Activated naive CD4-positive, alpha-beta T cell treated with anti-CD3 and anti-CD28 coated beads, Interleukin-2, amount 10 ng/mL, durations not matched to agents 7 days and 5 days (primary cell): Measurements from ENCODE around the gene QKI.
"Not testable (repeated sequence)": the region's sequence is repeated elsewhere in the genome, so short reads cannot be mapped to it uniquely, and the experiment has no call there.

Source experiments
- CTCF ChIA-PET: fragments of 350-600 bp; sonication (Branson Sonifier 250); formaldehyde crosslinking; loops from one replicate; lab custom pipeline; 2021; ENCODE audit warnings: antibody characterized with exemption; lab: Charles Lee
- DNase-seq: peaks from one replicate; pipeline ENCODE4 v3.0.0-alpha.2; 2020
- H3K27ac Mint-ChIP-seq: one replicate; pipeline ENCODE4 v1.8.0; 2021; ENCODE audit warnings: mild to moderate bottlenecking, moderate library complexity, mixed read lengths
- H3K27me3 Mint-ChIP-seq: one replicate; pipeline ENCODE4 v1.8.0; 2021; ENCODE audit warnings: mild to moderate bottlenecking, mixed read lengths
- H3K36me3 Mint-ChIP-seq: one replicate; pipeline ENCODE4 v1.8.0; 2021; ENCODE audit warnings: mixed read lengths
- H3K4me1 Mint-ChIP-seq: one replicate; pipeline ENCODE4 v1.8.0; 2021; ENCODE audit warnings: mixed read lengths
- H3K4me3 Mint-ChIP-seq: one replicate; pipeline ENCODE4 v1.8.0; 2021; ENCODE audit warnings: mild to moderate bottlenecking, moderate library complexity, mixed read lengths
- H3K9me3 Mint-ChIP-seq: one replicate; pipeline ENCODE4 v1.8.0; 2021; ENCODE audit warnings: mixed read lengths

QKI gene

GRCh38 chr6:163383912-163384311 lies 30.6 kb upstream of the QKI start:
- CTCF ChIA-PET: interaction anchor here (0.8 kb wide), 1 partner anchor 171 kb away, joined by 3 read pairs; no protein-coding TSS in a partner anchor
- H3K36me3 Mint-ChIP-seq: no peaks in the 10 kb centered on the region
- H3K27ac Mint-ChIP-seq: no peak overlapping the region
- H3K27me3 Mint-ChIP-seq: peaks cover 5% of the 10 kb centered on the region
- no peaks in the 10 kb centered on the region for H3K9me3 Mint-ChIP-seq
- no peak overlapping the region for H3K4me3 Mint-ChIP-seq
- no peaks in the 10 kb centered on the region for H3K4me1 Mint-ChIP-seq
- no peak for DNase-seq

GRCh38 chr6:163384510-163384909 lies 30.0 kb upstream of the QKI start:
- Mint-ChIP-seq H3K4me3 (no peak overlapping the region), H3K36me3 (no peaks in the 10 kb centered on the region), H3K9me3 (no peaks in the 10 kb centered on the region), H3K27ac (no peak overlapping the region), H3K27me3 (peaks cover 7% of the 10 kb centered on the region), H3K4me1 (no peaks in the 10 kb centered on the region)
- DNase-seq: no peak
- CTCF ChIA-PET: no interaction called here

DNA sequence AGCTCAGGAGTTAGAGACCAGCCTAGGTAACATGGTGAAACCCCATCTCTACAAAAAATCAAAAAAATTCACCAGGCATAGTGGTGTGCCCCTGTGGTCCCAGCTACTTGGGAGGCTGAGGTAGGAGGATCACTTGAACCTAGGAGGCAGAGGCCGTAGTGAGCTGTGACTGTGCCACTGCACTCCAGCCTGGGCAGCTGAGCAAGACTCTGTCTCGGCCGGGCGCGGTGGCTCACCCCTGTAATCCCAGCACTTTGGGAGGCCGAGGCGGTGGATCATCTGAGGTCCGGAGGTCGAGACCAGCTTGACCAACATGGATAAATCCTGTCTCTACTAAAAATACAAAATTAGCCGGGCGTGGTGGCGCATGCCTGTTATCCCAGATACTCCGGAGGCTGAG lies 29.0 kb upstream of the QKI start:
- H3K4me1 Mint-ChIP-seq, CTCF ChIA-PET, DNase-seq, H3K9me3 Mint-ChIP-seq, H3K36me3 Mint-ChIP-seq, H3K4me3 Mint-ChIP-seq, H3K27ac Mint-ChIP-seq, H3K27me3 Mint-ChIP-seq: not testable (repeated sequence)

GRCh38 chr6:163386329-163386908 lies 28.1 kb upstream of the QKI start:
- CTCF ChIA-PET: no interaction called here
- DNase-seq: no peak
- H3K36me3 Mint-ChIP-seq: no peaks in the 10 kb centered on the region
- no peak overlapping the region for H3K27ac Mint-ChIP-seq
- H3K4me1 Mint-ChIP-seq: no peaks in the 10 kb centered on the region
- peaks cover 10% of the 10 kb centered on the region for H3K27me3 Mint-ChIP-seq
- no peaks in the 10 kb centered on the region for H3K9me3 Mint-ChIP-seq
- no peak overlapping the region for H3K4me3 Mint-ChIP-seq

DNA sequence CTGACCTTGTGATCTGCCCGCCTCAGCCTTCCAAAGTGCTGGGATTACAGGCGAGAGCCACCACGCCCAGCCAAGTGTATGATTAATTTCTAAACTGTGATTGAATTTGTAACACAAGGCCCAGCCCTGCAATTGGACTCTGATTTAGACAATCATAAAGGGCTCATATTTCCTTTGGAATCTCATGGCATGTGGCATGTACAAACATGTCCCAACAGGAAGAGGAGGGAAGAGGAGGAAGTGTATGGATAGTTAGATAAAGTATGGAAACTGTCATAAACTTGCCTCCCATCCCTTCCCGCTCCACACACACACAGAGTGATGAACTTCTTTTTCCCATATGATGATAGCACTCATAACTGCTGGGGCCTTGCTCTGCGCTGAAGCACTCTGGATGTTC lies 27.2 kb upstream of the QKI start:
- Mint-ChIP-seq H3K27ac (no peak overlapping the region), H3K36me3 (no peaks in the 10 kb centered on the region)
- CTCF ChIA-PET: no interaction called here

GRCh38 chr6:163389354-163389753 lies 25.2 kb upstream of the QKI start:
- no peaks in the 10 kb centered on the region for H3K4me1 Mint-ChIP-seq
- H3K9me3 Mint-ChIP-seq: no peaks in the 10 kb centered on the region
- H3K36me3 Mint-ChIP-seq: no peaks in the 10 kb centered on the region
- H3K27ac Mint-ChIP-seq: no peak overlapping the region
- H3K27me3 Mint-ChIP-seq: peaks cover 10% of the 10 kb centered on the region
- DNase-seq: no peak
- CTCF ChIA-PET: no interaction called here
- H3K4me3 Mint-ChIP-seq: no peak overlapping the region

More for the DNA sequence above, 27.2 kb upstream of the QKI start:
- DNase-seq: no peak
- H3K27me3 Mint-ChIP-seq: peaks cover 10% of the 10 kb centered on the region
- no peaks in the 10 kb centered on the region for H3K9me3 Mint-ChIP-seq
- no peaks in the 10 kb centered on the region for H3K4me1 Mint-ChIP-seq
- no peak overlapping the region for H3K4me3 Mint-ChIP-seq

DNA sequence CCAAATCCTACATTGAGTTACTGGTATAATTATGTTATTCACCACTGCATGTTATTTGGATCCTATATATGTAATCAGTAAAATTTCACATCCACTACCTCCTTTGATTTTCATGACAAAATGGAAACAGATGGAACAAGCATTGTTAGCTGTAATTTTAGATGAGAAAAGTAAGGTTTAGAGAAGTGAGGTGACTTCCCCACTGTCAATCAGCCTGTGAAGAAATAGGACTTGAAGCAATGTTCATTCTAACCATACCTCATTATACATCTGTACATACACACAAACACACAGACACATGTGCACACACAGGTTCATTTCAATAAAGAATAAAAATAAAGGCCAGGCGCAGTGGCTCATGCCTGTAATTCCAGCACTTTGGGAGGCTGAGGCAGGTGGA lies 23.7 kb upstream of the QKI start:
- H3K4me3 Mint-ChIP-seq: no peak overlapping the region
- H3K4me1 Mint-ChIP-seq: no peaks in the 10 kb centered on the region
- H3K27ac Mint-ChIP-seq: no peak overlapping the region
- CTCF ChIA-PET: no interaction called here
- no peaks in the 10 kb centered on the region for H3K36me3 Mint-ChIP-seq
- no peak for DNase-seq
- peaks cover 22% of the 10 kb centered on the region for H3K27me3 Mint-ChIP-seq
- H3K9me3 Mint-ChIP-seq: no peaks in the 10 kb centered on the region

DNA sequence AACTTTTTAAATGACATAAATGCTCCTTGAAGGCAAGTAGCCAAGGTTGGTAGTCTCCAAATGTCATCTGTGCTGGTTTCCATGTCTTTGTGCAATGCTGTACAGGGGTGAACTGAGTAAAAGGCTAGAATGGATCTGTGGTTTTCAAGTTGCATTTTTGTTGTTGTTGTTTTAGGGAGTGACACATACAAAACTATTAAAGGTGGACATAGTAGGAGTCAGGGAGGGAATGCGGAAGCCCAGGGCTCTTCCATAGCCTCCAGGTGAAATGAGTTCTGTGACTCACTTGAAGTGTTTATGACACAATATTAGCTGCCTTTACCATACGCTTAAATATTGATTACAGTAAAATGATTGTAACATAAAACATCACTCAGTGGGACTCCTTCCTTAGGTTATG lies 22.5 kb upstream of the QKI start:
- Mint-ChIP-seq H3K27me3 (peaks cover 31% of the 10 kb centered on the region), H3K36me3 (no peaks in the 10 kb centered on the region), H3K4me3 (no peak overlapping the region), H3K27ac (no peak overlapping the region), H3K4me1 (peaks cover 6% of the 10 kb centered on the region), H3K9me3 (no peaks in the 10 kb centered on the region)
- CTCF ChIA-PET: no interaction called here
- no peak for DNase-seq

DNA sequence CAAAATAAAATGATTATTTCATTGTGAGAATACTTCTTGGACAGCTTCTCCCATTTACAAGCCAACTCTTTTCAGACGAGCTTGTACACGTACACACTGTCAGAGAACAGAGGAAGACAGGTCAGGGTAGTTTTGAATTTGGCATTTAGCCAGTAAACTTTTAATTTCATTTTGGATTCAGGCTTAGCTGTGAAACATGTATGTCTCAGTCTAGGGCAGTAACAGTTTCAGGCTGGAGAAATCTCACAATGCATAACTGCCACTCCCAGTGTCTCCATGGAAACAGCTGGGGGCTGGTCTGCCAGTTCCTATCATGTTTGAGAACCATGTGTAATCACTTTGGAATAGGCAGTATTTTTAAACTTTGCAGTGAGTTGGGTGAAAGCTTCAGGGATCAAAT lies 22.0 kb upstream of the QKI start:
- CTCF ChIA-PET: no interaction called here
- Mint-ChIP-seq H3K36me3 (no peaks in the 10 kb centered on the region), H3K27ac (no peak overlapping the region), H3K9me3 (no peaks in the 10 kb centered on the region), H3K4me3 (no peak overlapping the region), H3K4me1 (peaks cover 6% of the 10 kb centered on the region), H3K27me3 (peaks cover 36% of the 10 kb centered on the region)
- DNase-seq: no peak

GRCh38 chr6:163393923-163394322 lies 20.6 kb upstream of the QKI start:
- DNase-seq: no peak
- H3K4me3 Mint-ChIP-seq: no peak overlapping the region
- H3K27me3 Mint-ChIP-seq: peaks cover 39% of the 10 kb centered on the region
- H3K4me1 Mint-ChIP-seq: peaks cover 6% of the 10 kb centered on the region
- no peaks in the 10 kb centered on the region for H3K36me3 Mint-ChIP-seq
- no peak overlapping the region for H3K27ac Mint-ChIP-seq
- CTCF ChIA-PET: no interaction called here
- no peaks in the 10 kb centered on the region for H3K9me3 Mint-ChIP-seq

GRCh38 chr6:163394659-163395058 lies 19.9 kb upstream of the QKI start:
- no peak overlapping the region for H3K27ac Mint-ChIP-seq
- H3K9me3 Mint-ChIP-seq: no peaks in the 10 kb centered on the region
- H3K4me1 Mint-ChIP-seq: peaks cover 6% of the 10 kb centered on the region

DNA sequence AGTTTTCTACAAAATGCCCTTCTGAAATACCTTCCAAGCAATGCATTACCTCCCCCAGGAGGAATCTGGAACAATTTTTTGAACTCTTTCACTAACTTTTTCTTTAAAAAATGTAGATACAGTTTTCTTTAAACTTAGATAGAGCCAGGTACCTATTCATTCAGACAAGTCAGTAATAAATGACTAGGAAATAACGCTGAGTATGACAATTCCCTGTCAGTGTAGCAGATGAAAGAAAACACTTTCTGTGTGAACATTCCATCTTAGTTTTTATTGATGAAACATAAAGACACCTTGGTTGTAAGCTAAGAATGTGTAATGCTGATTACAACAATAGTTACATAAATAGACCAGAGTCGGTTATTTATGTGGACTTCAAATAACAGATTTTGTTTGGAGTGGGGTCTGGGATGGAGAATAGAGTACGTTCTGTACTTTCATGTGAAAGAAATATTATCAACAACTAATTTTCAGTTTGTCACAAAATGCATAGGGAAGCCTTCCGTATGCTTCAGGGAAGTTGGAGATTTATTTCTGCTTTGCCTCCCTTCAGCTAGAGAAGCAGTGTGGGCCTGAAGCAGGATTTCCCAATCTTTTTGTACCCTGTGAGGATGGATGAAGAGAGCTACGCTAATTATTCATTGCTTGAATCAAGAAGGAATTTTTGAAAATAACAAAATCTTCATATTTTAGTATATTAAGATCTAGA lies 19.2 kb upstream of the QKI start:
- no peak for DNase-seq
- Mint-ChIP-seq H3K4me1 (peaks cover 6% of the 10 kb centered on the region), H3K9me3 (no peaks in the 10 kb centered on the region), H3K27me3 (peaks cover 47% of the 10 kb centered on the region), H3K4me3 (no peak overlapping the region), H3K27ac (no peak overlapping the region), H3K36me3 (no peaks in the 10 kb centered on the region)
- CTCF ChIA-PET: no interaction called here

More at GRCh38 chr6:163394659-163395058, 19.9 kb upstream of the QKI start:
- peaks cover 42% of the 10 kb centered on the region for H3K27me3 Mint-ChIP-seq
- DNase-seq: no peak
- no peaks in the 10 kb centered on the region for H3K36me3 Mint-ChIP-seq
- CTCF ChIA-PET: no interaction called here
- H3K4me3 Mint-ChIP-seq: no peak overlapping the region

DNA sequence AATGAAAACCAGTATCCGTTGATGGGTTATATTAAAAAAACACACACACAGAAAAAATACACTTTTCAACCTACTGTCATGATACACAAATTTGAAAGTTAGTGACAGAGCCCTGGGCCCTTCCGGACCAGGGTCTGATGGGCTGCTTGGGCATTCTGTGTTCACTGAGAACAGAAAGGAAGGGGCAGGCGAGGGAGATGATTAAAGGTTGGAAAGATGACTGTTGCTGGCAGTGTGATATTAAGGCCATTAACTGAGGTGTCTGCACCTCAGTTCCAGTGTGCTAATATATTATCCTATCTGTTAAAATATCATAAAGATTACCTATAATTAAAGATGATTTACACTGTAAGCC lies 18.7 kb upstream of the QKI start:
- H3K9me3 Mint-ChIP-seq: no peaks in the 10 kb centered on the region
- H3K27ac Mint-ChIP-seq: no peak overlapping the region
- H3K27me3 Mint-ChIP-seq: peaks cover 48% of the 10 kb centered on the region
- CTCF ChIA-PET: no interaction called here
- H3K4me3 Mint-ChIP-seq: no peak overlapping the region
- peaks cover 6% of the 10 kb centered on the region for H3K4me1 Mint-ChIP-seq
- no peaks in the 10 kb centered on the region for H3K36me3 Mint-ChIP-seq
- no peak for DNase-seq

DNA sequence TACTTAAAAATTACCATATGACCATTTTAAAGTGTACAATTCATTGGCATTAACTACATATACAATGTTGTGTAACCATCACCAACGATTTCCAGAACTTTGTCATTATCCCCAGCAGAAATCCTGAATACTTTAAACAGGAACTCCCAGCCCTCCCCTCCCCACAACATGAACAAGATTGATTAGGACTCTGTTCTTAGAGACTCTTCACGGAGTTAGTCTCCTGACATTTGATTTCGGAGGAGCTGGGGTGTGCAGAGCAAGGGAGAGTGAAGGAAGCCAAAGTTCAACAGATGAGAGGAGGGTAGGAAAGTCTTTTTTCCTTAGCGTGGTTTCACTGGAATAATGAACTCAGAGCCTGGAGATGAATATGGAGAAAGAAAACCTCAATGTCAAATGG lies 17.2 kb upstream of the QKI start:
- H3K27me3 Mint-ChIP-seq: peaks cover 48% of the 10 kb centered on the region
- H3K4me3 Mint-ChIP-seq: no peak overlapping the region
- no peaks in the 10 kb centered on the region for H3K36me3 Mint-ChIP-seq
- H3K4me1 Mint-ChIP-seq: peaks cover 6% of the 10 kb centered on the region
- no peaks in the 10 kb centered on the region for H3K9me3 Mint-ChIP-seq
- H3K27ac Mint-ChIP-seq: no peak overlapping the region
- DNase-seq: no peak
- CTCF ChIA-PET: no interaction called here

DNA sequence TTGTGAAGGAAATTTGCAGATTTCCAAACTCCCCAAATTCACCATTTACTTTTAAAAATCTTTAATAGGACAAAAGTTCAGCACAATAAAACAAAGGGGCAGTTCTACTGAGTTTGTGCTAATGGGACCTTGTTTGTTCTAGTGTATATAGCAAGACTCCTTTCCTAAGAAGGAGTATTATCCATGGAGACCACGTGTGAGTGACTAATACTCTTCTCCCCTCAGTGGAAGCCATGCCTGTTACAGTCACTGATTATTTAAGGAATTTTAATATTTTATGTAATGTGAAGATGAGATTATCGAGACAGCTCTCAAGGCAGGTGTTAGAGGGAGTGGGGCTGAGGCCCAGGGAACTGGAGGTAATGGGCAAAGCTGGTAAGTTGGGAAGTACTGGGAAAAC lies 16.4 kb upstream of the QKI start:
- no peaks in the 10 kb centered on the region for H3K36me3 Mint-ChIP-seq
- no peaks in the 10 kb centered on the region for H3K9me3 Mint-ChIP-seq
- DNase-seq: no peak
- peaks cover 48% of the 10 kb centered on the region for H3K27me3 Mint-ChIP-seq
- H3K4me1 Mint-ChIP-seq: peaks cover 6% of the 10 kb centered on the region
- CTCF ChIA-PET: no interaction called here
- no peak overlapping the region for H3K27ac Mint-ChIP-seq
- H3K4me3 Mint-ChIP-seq: no peak overlapping the region
